GM10266 (cell line): ENCODE results near the gene CCDC85B.

Source experiments
- DNase-seq: peaks from one replicate; pipeline ENCODE4 v3.0.0; 2012; ENCODE audit errors: extremely low spot score
- TF ChIP-seq, protein P1 (sequence below): IDR thresholded peaks from 2 replicates; pipeline ENCODE4 v1.5.1; 2012; ENCODE audit warnings: mild to moderate bottlenecking, low read depth; ENCODE audit not compliant: control insufficient read depth, insufficient read depth; ENCODE audit errors: missing control alignments

Gene CCDC85B

DNA sequence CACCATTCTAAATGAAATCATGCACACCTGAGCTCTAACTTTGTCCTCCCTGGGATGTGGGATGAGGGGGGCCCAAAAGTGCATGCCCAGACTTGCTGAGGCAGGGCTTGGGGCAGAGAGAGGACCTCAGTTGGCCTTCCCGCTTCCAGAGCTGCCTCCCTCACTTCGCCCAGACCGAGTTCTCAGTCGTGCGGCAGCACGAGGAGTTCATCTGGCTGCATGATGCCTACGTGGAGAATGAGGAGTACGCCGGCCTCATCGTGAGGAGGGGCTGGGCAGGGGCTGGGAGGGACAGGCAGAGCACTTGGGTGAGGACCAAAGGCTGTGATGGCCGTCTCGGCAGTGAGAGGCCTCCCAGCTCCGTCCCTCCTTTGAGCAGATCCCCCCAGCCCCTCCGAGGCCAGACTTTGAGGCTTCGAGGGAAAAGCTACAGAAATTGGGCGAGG is 40.7 kb upstream of the CCDC85B start:
- TF ChIP-seq, protein P1, sequence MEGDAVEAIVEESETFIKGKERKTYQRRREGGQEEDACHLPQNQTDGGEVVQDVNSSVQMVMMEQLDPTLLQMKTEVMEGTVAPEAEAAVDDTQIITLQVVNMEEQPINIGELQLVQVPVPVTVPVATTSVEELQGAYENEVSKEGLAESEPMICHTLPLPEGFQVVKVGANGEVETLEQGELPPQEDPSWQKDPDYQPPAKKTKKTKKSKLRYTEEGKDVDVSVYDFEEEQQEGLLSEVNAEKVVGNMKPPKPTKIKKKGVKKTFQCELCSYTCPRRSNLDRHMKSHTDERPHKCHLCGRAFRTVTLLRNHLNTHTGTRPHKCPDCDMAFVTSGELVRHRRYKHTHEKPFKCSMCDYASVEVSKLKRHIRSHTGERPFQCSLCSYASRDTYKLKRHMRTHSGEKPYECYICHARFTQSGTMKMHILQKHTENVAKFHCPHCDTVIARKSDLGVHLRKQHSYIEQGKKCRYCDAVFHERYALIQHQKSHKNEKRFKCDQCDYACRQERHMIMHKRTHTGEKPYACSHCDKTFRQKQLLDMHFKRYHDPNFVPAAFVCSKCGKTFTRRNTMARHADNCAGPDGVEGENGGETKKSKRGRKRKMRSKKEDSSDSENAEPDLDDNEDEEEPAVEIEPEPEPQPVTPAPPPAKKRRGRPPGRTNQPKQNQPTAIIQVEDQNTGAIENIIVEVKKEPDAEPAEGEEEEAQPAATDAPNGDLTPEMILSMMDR, result no peak
- DNase-seq, result no peak

DNA sequence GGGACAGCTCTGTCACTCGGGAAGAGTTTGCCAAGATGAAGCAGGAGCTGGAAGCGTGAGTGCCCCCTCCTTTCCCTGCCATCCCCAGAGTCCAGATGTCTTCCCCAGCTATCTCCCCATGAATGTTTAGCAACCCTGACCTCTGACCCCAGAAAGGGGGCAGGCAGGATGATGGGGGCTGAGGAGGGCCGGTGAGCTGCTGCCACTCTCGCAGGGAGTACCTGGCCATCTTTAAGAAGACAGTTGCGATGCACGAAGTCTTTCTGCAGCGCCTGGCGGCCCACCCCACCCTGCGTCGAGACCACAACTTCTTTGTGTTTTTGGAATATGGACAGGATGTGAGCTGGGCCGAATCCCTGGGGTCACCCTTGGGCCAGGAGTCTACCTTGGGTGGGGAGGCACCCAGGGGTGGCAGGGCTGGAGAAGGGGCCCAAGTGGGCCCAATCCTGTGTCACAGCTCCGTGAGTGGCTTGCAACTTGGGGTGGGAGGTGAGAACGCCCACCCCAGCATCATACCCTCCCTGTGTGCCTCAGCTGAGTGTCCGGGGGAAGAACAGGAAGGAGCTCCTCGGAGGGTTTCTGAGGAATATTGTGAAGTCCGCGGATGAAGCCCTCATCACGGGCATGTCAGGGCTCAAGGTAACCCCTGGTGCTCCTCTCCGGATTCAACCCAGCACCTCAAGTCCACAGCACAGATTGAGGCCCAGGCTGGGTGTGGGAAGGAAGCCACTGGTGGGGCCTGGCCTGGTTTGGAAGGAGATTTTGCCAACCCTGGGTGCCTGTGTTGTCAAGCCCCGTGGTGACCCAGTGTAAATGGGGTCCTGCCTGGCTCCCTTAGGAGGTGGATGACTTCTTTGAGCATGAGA is 40.0 kb upstream of the CCDC85B start:
- DNase-seq, result no peak
- TF ChIP-seq, protein P1, result no peak

DNA sequence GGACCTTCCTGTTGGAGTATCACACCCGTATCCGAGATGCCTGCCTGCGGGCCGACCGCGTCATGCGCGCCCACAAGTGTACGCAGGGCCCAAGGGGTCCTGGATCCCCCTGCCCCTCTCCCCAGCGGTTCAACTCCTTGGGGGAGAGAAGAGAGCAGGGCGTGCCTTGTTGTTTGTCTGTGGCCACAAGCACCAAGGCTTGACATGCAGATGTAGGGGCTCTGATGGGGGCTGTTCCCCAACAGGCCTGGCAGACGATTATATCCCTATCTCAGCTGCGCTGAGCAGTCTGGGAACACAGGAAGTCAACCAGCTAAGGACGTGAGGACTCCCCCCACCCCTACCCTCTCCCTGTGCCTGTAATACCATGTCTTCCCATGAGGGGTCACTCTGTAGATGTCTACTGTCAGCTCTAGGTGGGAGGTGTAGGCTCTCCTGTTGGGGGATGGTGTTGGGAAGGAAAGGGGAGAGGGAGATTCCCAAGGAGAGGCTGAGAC is 39.3 kb upstream of the CCDC85B start:
- TF ChIP-seq, protein P1, result peak; percentile 26
- no peak for DNase-seq

DNA sequence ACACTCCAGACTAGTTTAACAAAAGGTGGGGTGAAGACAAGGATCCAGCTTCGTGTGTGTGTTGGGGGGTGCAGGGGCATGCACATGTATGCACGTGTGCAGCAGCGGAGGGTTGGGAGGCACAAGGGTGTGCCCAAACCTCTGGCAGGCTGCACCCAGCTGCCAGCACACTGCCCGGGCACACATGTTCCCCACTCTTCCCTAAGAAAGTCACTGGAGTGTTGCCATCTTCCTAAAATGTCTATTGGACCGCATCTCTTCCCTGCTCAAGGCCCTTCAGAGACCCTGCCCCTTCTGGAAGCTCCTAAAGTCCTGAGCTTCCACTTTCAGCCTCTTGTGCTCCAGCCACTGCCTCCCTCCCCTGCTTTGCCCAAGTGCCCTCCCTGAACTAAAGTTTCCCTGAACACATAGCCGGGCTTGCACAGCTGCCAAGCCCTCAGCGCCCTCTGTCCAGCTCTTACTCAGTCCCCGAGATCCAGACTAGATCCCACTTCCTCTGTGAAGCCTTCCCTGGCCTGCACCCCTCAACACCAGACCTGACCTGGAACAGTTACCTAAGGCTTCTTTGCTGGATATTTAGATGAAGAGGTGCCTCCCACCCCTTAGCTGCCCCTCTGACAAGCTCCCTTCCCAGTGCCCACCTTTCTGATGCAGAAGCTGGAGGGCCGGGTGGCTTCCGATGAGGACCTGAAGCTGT is 38.5 kb upstream of the CCDC85B start:
- TF ChIP-seq, protein P1, result no peak

DNA sequence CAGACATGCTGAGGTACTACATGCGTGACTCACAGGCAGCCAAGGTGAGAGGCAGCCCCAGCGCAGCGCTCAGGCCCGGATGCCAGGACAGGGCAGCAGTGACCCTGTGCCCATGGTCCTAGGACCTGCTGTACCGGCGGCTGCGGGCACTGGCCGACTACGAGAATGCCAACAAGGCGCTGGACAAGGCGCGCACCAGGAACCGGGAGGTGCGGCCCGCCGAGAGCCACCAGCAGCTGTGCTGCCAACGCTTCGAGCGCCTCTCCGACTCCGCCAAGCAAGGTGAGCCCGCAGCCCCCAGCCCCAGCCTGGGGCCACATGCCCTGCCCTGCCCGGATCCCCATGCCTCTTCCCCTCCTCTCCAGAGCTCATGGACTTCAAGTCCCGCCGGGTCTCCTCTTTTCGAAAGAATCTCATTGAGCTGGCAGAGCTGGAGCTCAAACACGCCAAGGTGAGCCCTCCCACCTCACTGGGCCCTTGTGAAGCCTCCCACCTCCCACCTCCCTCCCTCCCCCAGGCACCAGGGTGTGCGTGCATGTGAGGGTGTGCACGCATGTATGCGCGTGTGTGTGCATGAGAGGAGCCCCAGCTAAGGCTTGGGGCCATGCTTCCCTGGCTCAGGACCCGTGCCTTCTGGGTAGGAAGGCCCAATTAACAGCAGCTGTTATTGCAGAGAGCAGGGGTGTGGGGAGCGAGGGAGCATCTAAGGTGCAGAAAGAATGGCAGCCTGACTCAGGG is 37.8 kb upstream of the CCDC85B start:
- no peak for DNase-seq
- TF ChIP-seq, protein P1, result no peak

More for the DNA sequence above, 38.5 kb upstream of the CCDC85B start:
- DNase-seq, result no peak

DNA sequence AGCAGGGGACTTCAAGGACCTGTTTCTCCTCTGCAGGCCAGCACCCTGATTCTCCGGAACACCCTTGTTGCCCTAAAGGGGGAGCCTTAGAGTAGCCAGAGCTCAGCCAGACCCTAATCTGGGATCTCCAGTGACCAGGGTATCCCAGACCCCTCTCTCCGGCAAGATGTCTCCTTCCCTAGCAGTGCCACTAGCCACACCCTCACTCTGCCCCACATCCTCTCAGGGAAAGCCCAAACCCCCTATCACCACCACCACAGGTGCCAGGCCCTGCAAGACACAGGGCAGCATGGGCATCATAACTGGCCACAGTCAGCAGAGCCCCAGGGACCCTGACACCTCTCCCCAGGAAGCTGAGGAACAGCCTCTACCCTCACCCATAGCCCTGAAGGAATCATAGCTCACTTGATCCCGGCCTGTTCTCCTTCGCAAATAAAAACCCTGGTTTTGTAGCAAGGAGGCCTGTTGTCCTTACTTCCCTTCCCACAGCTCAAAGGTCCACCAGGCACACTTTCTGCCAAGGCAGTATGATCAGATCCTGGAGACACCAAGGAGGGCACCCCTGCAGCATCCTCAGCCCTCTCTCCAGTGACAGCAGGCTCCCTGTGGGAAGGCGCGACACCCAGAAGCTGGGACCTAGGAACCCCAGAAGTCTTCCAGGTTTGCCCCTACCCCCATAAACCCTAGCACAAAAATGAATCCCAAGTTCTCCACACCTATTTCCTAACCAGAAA is 37.1 kb upstream of the CCDC85B start:
- TF ChIP-seq, protein P1, result peak; percentile 6
- no peak for DNase-seq
